Peyer's patch (tissue), 4 donors: ENCODE measurements around the gene ARHGAP19.

ENCODE experiments used
- POLR2A ChIP-seq, 2 donors: fragments of 450-650 bp; IDR thresholded peaks; one replicate each; pipeline ENCODE4 v1.5.1; 2017; ENCODE audit warnings: antibody characterized with exemption in 2 of 2, mild to moderate bottlenecking in 2 of 2, moderate library complexity in 2 of 2
- TF ChIP-seq, protein P1 (sequence below), 6 experiments: fragments of 450-650 bp in 4 of 6; fragments of 200-600 bp in 2 of 6; sonication (generic) in 1 of 6; IDR thresholded peaks; one replicate each; pipeline ENCODE4 v1.5.1; 2017 to 2019; ENCODE audit warnings: antibody characterized with exemption in 6 of 6, mild to moderate bottlenecking in 3 of 6, moderate library complexity in 1 of 6

DNA sequence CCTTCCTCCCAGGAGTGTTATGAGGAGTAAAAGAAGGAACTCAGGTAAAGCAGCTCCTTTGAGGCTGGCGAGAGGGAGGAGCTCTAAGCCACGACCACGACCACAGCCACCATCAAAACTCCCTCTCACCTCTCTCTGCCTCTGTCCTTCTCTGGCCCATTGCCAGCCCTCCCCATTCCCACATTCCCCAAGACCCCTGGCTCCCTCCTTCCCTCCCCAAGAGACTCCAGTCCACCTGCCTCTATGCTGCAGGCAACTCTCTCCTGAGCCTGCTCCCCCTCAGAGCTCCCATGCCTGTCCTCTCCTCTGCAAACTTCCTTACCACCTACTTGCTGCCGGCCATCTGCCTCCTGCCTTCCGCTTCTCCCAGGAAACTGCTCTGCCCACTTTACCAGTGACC is 116.2 kb downstream of the ARHGAP19 start:
- TF ChIP-seq, protein P1, sequence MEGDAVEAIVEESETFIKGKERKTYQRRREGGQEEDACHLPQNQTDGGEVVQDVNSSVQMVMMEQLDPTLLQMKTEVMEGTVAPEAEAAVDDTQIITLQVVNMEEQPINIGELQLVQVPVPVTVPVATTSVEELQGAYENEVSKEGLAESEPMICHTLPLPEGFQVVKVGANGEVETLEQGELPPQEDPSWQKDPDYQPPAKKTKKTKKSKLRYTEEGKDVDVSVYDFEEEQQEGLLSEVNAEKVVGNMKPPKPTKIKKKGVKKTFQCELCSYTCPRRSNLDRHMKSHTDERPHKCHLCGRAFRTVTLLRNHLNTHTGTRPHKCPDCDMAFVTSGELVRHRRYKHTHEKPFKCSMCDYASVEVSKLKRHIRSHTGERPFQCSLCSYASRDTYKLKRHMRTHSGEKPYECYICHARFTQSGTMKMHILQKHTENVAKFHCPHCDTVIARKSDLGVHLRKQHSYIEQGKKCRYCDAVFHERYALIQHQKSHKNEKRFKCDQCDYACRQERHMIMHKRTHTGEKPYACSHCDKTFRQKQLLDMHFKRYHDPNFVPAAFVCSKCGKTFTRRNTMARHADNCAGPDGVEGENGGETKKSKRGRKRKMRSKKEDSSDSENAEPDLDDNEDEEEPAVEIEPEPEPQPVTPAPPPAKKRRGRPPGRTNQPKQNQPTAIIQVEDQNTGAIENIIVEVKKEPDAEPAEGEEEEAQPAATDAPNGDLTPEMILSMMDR (IDR thresholded peaks at IDR 0.05) = no peak
- TF ChIP-seq POLR2A (IDR thresholded peaks at IDR 0.05) = no peak
